Left cardiac atrium (tissue), 4 donors: ENCODE measurements around the gene CD47. TPM values are rescaled to one million over a fixed set of nuclear protein-coding genes. Genes with fewer than 3 reads are reported as not detected.

ENCODE experiments used
- ATAC-seq, 2 donors: fragments of 200-7000 bp; cut with Tn5 transposase; one replicate each; pipeline ENCODE4 v1.9.1; 2020; ENCODE audit warnings: mild to moderate bottlenecking in 2 of 2, moderate library complexity in 2 of 2
- DNase-seq: peaks from one replicate; pipeline ENCODE4 v3.0.0-alpha.2; 2020
- intact Hi-C, 2 donors: fragments of 100-400 bp; cut with DNase I; formaldehyde crosslinking; loops; one replicate each; pipeline versions ENCODE4 v1.14.1 to v1.15.1; 2022 to 2023
- total RNA-seq, 2 donors: library from RNA; stranded (reverse); fragmentation: NEBNext Ultra II Directional; extraction: Animal tissue kit (Norgen Biotek cat#: 25700); gene quantifications; one replicate each; pipeline ENCODE4 v1.2.1, GENCODE V29; 2021
- donor health status: DM: no; HTN: yes; CAD: no.
- donor health status: DM: no; HTN: yes; CAD: no; lungs with severe emphysema.
- donor health status: DM: yes; HTN: yes; CAD: no.
- donor health status: Dilated cardiomyopathy.

CD47 gene
- total RNA-seq, 2 donors from 2014 or later, result 75.0 to 93.3 TPM

- ATAC-seq, result peak; percentile 79
- intact Hi-C loops, result no loop called here
- DNase-seq, result peak; percentile 69
These were observed 84.6 kb downstream of the CD47 start for GRCh38 chr3:108006077-108006771.

GRCh38 chr3:108004647-108005046 is 86.2 kb downstream of the CD47 start:
- no peak for ATAC-seq
- no peak for DNase-seq
- intact Hi-C loops, result no loop called here

- peak in 1 of 2 donors; percentile 36 for ATAC-seq
- no peak for DNase-seq
- intact Hi-C loops, result no loop called here
These were observed 89.4 kb downstream of the CD47 start for GRCh38 chr3:108001457-108001856.

GRCh38 chr3:107999215-107999775 is 91.5 kb downstream of the CD47 start:
- no peak for ATAC-seq

GRCh38 chr3:107997671-107998070 is 93.2 kb downstream of the CD47 start:
- intact Hi-C loops, result no loop called here

More at GRCh38 chr3:107999215-107999775, 91.5 kb downstream of the CD47 start:
- intact Hi-C loops, result no loop called here
- DNase-seq, result no peak

GRCh38 chr3:107995823-107996222 is 95.0 kb downstream of the CD47 start:
- ATAC-seq (no peak), DNase-seq (no peak)
- intact Hi-C loops, result no loop called here

More at GRCh38 chr3:107997671-107998070, 93.2 kb downstream of the CD47 start:
- no peak for ATAC-seq
- no peak for DNase-seq

- intact Hi-C loops, result no loop called here
- no peak for ATAC-seq
- no peak for DNase-seq
These were observed 95.7 kb downstream of the CD47 start for GRCh38 chr3:107994956-107995715.

GRCh38 chr3:107994181-107994580 is 96.7 kb downstream of the CD47 start:
- peak in 1 of 2 donors; percentile 25 for ATAC-seq
- intact Hi-C loops, result no loop called here
- DNase-seq, result no peak

GRCh38 chr3:107993771-107994170 is 97.1 kb downstream of the CD47 start:
- intact Hi-C loops, result no loop called here
- DNase-seq (no peak), ATAC-seq (peak in 1 of 2 donors; percentile 72)

Other genes with a start within 250 kb of the CD47 start
- gene IFT57, start 131.4 kb upstream of the CD47 start, total RNA-seq, result 10 to 100 TPM; 20.9 to 30.3 TPM
- not detected for gene HHLA2, start 205.5 kb upstream of the CD47 start, total RNA-seq